AML-193 (cell line): ENCODE data around the gene THBS3.
"Not testable (repeated sequence)": the region's sequence is repeated elsewhere in the genome, so short reads cannot be mapped to it uniquely, and the experiment has no call there.

ENCODE experiments used
- DNase-seq, 2 experiments: peaks; one replicate each; lab custom pipeline; 2025; lab: John Stamatoyannopoulos, UW

The THBS3 gene

GRCh38 chr1:155173478-155174323 lies 34.0 kb downstream of the THBS3 start, which contains the start of gene TRIM46:
Gene TRIM46, plus strand, starts transcription at chr1:155173849. Its CDS starts 118 bp downstream, at chr1:155173967.
- no peak for DNase-seq

- DNase-seq = peak; percentile 93
These were observed 34.8 kb downstream of the THBS3 start, which contains the start of gene KRTCAP2 for GRCh38 chr1:155172732-155173477. Gene KRTCAP2, minus strand, starts transcription at chr1:155173304. Its CDS starts 80 bp downstream, at chr1:155173224.

GRCh38 chr1:155171836-155172731 lies 35.6 kb downstream of the THBS3 start:
- DNase-seq = no peak

GRCh38 chr1:155170806-155171205 lies 36.9 kb downstream of the THBS3 start:
- DNase-seq = no peak

- no peak for DNase-seq
These were observed 37.5 kb downstream of the THBS3 start for GRCh38 chr1:155170101-155170785.

GRCh38 chr1:155169541-155169940 lies 38.2 kb downstream of the THBS3 start:
- no peak for DNase-seq

- DNase-seq = no peak
These were observed 39.1 kb downstream of the THBS3 start for GRCh38 chr1:155168456-155169210.

GRCh38 chr1:155168105-155168445 lies 39.6 kb downstream of the THBS3 start:
- not testable (repeated sequence) for DNase-seq

- peak; percentile 68 to 80 for DNase-seq
These were observed 40.3 kb downstream of the THBS3 start for GRCh38 chr1:155167166-155168104.

GRCh38 chr1:155166471-155167165 lies 41.1 kb downstream of the THBS3 start:
- peak; percentile 81 to 84 for DNase-seq

GRCh38 chr1:155166051-155166470 lies 41.6 kb downstream of the THBS3 start:
- DNase-seq = no peak

GRCh38 chr1:155164625-155165024 lies 43.1 kb downstream of the THBS3 start:
- DNase-seq = not testable (repeated sequence)

- not testable (repeated sequence) for DNase-seq
These were observed 43.9 kb downstream of the THBS3 start for GRCh38 chr1:155163785-155164184.

GRCh38 chr1:155162631-155163030 lies 45.1 kb downstream of the THBS3 start:
- DNase-seq = not testable (repeated sequence)

GRCh38 chr1:155160128-155160527 lies 47.6 kb downstream of the THBS3 start:
- DNase-seq = no peak

GRCh38 chr1:155158991-155159390 lies 48.7 kb downstream of the THBS3 start:
- DNase-seq = no peak

GRCh38 chr1:155155996-155156643 lies 51.6 kb downstream of the THBS3 start:
- DNase-seq = not testable (repeated sequence)
